GM04504 (cell line): ENCODE measurements around the gene EHF.
A peak's percentile ranks its signal among the peaks of the same experiment; 100 is the strongest.

Experiments
- DNase-seq: peaks from one replicate; pipeline ENCODE4 v3.0.0-alpha.2; 2012; ENCODE audit warnings: low read depth

EHF gene

DNA sequence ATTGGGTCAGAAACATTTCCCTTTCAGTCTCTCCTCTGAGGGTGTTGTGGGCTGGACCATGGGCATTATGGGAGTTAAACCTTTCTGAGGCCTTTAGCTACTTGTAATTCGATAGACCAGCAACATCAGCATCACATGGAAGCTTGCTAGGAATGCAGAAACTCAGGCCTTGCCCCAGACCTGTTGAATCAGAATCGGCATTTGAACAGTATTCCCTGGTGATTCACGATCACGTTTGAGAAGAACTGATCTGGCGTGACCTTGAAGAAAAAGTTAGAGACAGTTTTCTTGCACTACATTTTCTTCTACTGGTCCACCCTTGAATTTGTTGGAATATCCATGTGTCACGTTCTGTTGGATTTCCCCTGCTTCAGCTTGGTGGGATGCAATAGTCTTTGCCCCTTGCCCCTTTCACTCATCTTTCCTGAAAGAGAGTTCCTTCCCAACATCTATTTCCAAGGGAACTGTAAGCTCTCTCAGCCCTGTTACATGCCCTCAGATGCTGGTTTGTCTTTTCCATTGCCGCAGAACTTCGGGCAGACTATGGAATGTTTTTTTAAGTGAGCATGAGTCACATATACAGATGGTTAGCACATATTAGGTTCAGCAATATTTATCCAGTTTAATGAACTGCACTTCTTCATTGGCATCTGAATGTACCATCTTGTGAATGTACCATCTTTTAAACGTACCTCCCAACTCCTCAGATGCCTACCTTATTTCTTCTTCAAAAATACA, 23.9 kb downstream of the EHF start:
- no peak for DNase-seq

DNA sequence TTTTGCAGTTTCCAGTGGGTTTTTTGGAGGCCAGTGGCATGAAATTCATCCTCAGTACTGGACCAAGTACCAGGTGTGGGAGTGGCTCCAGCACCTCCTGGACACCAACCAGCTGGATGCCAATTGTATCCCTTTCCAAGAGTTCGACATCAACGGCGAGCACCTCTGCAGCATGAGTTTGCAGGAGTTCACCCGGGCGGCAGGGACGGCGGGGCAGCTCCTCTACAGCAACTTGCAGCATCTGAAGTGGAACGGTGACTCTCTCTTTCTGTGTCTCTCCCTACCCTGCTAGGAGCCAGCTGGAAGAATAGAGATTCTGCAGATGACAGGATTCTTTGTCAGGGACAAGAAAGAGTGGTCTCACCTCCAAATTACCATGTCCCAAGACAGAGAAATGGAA, 25.5 kb downstream of the EHF start:
- no peak for DNase-seq

DNA sequence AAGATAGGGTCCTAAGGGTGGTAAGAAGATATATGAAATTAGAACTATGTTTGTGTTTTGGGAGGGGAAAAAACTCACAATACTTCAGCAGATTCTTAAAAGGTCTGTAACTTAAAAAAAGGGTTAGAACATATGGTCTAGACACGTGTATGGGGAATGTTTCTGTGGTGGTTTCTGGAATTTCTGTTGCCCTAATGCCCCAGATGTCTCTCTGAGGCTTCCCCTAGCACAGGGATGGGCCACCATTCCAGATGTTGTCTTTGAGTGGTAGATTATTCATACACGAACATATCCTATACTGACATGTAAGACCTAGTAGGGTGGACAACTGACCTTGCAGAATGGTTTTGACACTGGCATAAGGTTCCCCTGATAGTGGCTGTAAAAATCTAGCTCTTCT, 26.2 kb downstream of the EHF start:
- no peak for DNase-seq

DNA sequence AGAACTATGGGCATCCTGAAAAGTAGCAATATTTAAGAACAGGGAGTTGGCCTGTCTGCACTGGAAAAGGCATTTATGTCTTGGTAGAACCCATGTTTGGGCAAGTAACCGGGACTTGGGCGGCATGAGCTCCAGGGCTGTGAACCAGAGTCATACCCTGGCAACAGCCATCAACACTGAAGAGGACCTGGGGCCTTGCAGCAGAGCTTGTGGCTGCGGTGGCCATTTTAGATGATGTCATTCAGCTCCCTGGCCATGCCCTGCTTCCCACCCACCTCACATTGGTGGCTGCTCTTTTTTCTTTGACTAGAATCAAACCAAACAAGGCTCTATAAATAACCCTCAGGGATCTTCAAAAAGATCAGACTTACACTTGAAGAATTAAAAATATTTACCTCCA, 26.6 kb downstream of the EHF start:
- DNase-seq, result no peak

DNA sequence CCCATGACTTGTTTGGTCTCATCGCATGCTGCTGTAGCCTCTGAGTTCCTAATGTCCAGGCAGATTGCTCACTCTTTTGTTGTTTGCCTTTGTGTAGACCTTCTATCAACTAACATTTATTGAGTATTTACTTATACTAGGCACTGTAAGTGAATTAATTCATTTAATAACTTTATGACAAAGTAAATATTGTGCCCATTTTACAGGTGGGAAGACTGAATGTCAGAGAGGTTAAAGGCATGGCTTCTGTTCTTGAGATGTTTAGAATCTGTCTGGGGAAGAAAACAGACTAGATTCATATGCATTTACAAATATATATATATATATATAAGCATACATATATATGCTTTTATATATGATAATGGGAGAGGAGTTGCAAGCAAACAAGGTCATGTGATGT, 27.1 kb downstream of the EHF start:
- no peak for DNase-seq

DNA sequence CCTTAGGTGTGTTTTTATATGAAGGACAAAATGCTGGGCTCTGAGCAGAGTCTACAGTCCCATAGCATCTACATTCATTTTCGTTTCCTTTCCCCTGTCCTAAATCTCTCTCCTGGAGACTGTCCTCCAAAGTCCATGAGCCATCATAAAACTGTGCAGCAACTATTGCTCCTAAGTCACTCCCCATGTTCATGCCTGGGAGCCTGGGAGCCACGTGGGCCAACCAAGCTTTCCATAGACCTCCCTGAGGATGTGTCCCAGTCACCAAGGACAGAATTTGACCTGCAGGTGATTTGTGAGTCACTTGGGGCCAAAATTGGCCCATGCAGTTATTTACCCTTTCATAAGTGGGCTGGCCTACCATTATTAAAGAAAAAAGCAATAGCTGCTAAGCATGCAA, 28.7 kb downstream of the EHF start:
- DNase-seq, result no peak

DNA sequence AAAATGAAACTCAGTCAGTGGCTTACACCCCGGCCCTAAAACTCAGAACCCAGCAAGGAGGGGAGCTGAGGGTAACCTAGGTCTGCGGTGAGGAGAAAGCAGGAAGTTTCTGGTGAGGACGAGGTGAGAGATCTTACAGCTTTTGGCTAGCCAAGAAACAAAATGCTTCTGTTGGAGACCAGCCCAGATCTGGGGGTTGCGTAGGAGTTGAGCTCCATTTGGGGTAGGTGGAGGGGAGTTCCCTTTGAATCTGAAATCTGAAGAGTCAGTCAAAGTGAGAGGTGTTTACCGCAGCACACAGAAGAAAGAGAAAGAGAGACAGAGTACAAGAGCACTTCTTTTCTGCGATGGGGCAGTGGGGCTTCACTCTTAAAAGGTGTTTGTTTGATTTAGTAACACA, 29.6 kb downstream of the EHF start:
- DNase-seq, result no peak

DNA sequence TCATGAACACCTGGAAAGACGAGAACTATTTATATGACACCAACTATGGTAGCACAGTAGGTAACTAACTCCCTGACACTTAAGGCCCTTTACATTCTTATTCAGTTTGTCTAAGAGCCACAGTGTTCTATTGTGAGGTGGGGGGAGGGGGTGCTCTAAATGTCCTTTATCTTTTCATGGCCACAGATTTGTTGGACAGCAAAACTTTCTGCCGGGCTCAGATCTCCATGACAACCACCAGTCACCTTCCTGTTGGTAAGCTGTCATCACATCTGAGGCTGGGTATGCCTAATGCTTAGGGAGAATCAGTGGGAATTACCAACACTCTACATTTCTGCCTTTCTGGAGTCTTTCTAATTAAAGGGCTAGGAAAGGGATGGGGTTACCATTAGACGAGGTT, 30.7 kb downstream of the EHF start:
- DNase-seq, result no peak

DNA sequence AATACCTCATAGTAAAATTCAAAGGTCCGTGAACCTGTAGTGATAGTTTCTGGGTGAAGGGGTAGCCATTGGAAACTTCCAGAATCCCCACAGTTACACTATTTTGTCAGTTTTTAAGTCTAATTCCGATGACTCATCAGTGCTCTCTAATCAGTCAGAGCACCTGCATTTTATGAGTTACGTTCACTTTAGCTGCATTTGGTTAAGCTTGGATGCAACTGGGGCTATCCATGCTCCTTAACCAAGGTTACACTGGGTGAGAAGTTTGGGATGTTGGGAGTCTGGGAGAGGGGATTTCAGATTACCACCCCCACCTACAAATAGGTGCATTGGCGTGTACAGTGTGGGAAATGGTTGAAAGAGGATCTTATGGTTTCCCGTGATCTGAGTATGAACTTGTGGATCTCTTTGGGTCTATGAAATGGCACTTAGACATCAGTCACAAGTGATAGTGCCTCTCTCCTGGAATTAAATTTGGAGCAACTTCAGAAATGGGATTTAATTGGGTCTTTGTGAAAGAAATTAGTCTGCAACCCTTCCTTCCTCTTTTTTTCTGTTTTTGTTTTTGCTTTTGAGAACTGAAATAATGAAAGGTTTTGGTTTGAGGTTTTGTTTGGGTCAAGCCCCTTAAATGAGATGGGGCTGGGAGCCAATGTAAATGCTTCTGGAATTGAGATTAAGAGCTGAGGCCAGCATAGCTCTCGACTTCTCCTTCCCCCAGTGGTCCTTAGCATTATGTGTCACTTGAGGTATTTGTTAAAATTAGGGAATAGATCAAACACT, 31.5 kb downstream of the EHF start:
- no peak for DNase-seq

DNA sequence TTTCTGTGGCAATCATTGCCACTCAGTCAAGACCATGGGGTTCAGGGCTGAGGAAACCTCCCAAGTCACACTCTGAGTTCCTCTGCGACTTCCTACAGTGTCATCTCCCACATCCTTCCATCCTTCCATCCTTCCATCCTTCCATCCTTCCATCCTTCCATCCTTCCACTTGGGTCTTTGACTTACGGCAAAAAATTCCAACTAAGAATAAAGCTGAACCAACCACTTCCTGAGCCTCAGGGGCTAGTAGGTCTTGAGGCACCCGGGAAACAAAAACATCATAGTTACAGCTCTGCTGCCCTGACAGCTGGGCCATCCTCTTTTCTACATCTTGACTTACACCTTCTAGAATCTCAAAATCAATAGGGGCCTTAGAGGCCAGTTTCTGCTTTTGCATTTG, 32.1 kb downstream of the EHF start:
- DNase-seq, result no peak

DNA sequence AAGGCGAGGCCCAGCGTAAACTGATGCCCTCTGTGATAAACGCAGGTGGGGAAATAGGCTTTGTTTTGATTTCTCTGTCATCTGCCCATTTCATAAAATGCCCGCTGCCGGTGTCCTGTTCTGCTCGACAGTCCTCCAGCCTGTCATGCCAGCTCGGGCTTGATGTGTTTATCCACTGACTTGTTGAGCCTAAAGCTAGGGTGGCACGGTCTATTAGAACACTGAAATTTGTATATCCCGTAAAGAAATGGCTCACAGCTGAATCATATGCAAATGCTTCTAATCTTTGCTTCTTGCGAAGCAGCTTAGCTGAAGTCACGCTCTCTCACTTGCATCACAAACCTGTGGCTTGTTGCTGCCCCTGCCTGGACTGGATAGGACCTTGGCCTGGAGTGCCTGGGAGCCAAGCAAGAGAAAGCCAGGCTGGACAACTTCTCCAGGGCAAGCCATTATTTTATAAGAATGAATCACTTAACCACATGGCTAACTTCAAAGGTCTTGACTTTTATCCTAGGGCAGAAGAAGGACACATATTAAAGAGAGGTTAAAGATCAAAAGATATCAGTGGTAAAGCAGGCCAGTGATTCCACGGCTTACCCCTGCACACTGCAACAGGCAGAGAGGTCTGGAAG, 33.1 kb downstream of the EHF start:
- peak; percentile 90 for DNase-seq

DNA sequence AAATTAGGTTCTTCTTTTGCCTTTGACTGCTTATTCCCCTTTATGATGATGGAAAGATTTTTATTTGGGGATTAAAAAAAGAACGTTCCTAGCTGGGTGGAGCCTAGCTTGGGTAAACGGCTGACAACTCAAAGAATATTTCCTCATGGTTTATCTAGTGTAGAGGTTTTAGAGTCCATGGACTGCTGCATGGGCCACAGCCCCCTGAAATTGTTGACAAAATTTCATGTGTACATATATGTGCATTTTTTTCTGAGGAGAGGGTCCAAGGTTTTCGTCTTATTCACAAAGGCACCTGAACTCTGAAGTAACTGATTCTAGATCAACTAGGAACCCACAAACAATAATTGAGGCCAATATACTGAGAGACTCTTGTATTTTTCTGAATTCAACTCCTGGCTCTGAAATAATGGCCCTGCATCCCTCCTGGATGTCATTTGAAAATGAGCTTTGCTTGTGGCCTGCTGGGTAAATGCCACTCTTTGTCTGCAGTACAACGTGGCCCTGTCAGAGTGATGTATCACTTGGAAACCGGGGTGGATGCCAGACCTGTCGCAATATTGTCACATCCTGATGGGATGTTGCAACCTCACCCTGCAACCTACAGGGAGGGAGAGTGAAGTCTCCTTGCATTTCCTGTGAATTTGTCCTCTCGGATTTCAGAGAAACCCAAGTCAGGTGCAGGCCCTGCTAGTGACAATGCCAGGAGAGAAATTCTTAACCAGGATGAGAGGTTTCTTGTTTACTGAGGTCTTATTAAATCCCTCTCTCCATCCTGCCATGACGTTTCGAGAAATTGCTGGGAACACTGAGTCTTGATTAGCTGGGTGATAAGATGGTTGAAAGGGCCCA, 33.8 kb downstream of the EHF start:
- DNase-seq, result peak; percentile 71

DNA sequence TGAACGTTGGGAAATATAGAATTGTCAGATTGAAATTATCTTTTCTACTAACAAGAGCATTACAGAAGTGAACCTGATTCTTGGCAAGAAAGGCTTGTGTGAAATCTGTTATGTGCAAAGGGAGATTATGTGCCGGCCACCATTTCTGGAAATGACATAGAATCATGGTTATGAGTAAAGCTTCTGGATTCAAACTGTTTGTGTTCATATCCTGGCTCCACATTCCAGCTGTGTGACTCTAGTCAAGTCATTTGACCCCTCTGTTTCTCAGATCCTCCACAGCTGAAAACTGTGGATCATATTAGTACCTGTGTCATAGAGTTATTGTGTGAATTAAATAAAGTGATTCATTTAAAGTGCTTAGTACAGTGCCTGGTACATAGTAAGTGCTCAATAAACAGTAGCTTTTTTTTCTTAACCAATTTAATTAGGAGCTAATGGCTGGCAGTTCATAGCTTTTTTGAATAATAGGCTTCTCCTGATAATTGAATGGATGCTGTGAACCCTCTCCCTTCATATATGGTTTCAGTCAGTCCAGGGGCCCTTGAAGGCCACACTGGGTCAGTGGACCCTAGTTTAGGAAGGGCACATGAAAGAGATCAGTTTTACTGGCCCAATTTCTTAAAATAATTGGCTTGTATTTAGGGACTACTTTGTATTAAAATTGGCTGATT, 34.6 kb downstream of the EHF start:
- DNase-seq, result peak; percentile 32

DNA sequence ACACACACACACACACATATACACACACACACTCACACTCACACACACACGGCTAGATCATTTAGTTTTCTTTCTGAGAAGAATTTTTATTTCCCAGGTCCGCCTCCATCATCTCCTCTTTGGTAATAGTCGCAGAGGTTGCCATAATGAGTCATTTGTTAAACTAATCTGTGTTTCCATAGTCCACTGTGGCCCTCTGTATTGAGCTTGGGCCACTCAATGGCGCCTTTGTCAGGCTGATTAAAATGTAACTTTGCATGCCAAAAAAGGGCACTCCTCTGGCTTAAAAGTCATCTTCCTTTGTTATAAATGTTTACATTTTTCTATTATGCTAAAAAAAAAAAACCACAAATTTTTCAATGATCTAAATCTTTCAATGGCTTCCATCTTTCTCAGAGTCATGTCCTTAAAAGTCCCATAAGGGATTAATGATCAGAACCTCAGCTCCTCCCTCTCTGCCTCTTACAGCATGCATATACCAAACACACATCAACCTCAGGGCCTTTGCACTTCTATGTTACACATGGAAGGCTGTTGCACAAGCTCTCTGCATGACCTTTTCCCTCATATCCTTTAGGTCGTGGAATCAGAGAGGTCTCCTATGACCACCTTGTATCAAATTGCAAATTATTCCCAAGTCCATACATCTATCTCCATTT, 35.3 kb downstream of the EHF start:
- DNase-seq, result no peak

DNA sequence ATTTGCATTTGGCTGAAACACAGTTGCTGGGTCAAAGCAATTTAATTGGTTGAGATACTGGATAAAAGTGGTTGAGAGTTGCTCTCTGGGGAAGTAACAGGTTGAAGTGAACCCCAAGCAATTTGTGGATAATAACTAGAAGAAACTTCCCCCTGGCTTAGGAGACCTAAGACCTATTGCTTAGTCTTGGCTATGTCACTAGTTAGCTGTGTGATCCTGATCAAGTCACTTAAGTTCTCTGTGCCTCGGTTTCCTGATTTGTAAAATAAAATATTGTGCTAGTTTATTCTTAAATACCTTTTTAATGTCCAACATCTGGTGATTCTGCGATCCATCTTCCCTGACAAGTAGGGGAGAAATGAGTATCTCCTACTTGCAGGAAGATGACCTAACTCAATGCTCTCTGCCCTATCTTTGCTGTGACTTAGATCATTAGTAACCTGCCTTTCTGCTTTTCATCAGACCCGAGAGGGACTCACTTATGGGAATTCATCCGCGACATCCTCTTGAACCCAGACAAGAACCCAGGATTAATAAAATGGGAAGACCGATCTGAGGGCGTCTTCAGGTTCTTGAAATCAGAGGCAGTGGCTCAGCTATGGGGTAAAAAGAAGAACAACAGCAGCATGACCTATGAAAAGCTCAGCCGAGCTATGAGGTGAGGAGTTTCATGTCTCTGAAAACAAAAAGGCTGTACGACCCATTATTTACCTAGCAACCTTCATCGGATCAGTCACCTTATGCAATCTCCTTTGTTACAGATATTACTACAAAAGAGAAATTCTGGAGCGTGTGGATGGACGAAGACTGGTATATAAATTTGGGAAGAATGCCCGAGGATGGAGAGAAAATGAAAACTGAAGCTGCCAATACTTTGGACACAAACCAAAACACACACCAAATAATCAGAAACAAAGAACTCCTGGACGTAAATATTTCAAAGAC, 37.5 kb downstream of the EHF start:
- no peak for DNase-seq

DNA sequence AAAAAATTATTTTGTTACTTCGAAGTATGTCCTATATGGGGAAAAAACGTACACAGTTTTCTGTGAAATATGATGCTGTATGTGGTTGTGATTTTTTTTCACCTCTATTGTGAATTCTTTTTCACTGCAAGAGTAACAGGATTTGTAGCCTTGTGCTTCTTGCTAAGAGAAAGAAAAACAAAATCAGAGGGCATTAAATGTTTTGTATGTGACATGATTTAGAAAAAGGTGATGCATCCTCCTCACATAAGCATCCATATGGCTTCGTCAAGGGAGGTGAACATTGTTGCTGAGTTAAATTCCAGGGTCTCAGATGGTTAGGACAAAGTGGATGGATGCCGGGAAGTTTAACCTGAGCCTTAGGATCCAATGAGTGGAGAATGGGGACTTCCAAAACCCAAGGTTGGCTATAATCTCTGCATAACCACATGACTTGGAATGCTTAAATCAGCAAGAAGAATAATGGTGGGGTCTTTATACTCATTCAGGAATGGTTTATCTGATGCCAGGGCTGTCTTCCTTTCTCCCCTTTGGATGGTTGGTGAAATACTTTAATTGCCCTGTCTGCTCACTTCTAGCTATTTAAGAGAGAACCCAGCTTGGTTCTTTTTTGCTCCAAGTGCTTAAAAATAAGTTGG, 38.3 kb downstream of the EHF start:
- no peak for DNase-seq

DNA sequence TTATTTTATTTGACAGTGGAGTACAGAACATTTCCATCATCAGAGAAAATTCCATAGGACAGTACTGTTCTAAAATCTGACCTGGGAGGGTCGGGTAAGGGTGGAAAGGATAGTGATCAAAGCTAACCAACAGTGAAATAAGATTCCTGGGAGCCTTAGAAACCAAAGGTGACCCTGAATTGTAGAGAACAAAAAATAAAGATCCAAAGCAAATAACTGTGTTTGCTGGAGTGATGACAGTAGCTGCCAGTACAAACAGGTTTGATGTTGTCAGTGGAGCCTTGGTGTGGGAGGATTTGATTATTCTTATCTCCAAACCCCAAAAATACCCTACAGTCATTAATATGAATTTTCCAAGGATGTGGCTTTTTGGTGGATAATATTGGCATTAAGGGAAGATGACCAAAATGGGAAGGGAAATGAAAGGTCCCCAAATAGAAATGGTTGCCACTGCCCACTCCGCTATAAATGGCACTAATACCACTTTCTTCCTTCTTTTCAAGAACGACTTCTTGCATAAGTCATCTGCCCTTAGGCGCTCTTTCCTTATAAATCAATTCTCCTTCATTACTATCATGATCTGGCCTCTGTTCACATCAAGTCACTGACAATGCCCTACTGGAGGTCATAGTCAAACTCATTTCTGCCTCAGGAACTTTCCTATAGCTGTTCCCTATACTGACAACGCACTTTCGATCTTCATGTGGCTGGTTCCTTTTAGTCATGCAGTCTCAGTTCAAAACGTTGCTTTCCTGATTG, 44.4 kb downstream of the EHF start:
- no peak for DNase-seq

DNA sequence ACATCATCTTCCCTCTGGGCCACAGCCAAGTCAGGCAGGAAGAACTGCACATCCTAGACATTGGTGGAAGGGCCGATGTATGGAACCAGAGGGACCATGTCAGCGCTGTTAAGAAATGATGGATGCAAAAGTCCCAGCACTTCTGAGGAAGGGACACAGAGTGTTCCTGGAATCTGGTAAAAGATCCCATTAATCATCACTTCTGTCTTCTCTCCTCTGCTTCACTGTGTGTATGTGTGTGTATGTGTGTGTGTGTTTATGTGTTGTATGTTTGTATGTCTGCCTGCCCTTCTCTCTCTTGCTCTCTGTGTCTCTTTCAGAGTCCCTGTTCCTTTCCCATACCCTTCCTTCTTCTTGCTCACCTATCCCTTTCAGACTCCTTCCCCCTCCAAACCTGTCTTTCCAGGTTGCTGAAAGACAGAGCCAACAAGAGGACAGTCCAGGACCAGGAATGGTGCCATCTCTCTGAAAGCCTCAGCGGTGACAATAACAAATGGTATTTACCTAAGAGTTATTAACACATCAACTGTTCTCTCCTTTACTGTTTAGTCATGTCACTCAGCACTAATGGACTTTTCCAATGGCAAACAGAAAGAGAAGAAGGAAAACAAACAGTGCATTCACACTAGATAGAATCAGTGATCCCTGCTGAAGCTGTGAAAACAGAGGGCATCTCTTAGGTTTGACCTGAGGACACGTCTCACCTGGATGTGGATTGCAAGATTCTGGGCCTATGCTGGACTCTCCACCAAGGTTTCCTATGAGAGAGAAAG, 47.1 kb downstream of the EHF start:
- DNase-seq, result no peak
